Hepatocyte (in vitro differentiated cells): ENCODE data around the gene LHFPL4.

Experiments
- EZH2 ChIP-seq: fragments of 200-600 bp; sonication (generic); IDR thresholded peaks from 2 replicates; pipeline ENCODE4 v1.6.1; 2016; ENCODE audit warnings: antibody characterized with exemption, mild to moderate bottlenecking, borderline replicate concordance
- EZH2phosphoT487 ChIP-seq: fragments of 200-600 bp; sonication (generic); IDR thresholded peaks from one replicate; pipeline ENCODE4 v1.6.1; 2018; ENCODE audit warnings: antibody characterized with exemption, mild to moderate bottlenecking, low read depth, moderate library complexity; ENCODE audit not compliant: unreplicated experiment, severe bottlenecking
- TF ChIP-seq, protein P1 (sequence below): fragments of 200-600 bp; sonication (generic); IDR thresholded peaks from 2 replicates; pipeline ENCODE4 v1.5.1; 2016; ENCODE audit warnings: antibody characterized with exemption, mild to moderate bottlenecking; ENCODE audit not compliant: poor library complexity

DNA sequence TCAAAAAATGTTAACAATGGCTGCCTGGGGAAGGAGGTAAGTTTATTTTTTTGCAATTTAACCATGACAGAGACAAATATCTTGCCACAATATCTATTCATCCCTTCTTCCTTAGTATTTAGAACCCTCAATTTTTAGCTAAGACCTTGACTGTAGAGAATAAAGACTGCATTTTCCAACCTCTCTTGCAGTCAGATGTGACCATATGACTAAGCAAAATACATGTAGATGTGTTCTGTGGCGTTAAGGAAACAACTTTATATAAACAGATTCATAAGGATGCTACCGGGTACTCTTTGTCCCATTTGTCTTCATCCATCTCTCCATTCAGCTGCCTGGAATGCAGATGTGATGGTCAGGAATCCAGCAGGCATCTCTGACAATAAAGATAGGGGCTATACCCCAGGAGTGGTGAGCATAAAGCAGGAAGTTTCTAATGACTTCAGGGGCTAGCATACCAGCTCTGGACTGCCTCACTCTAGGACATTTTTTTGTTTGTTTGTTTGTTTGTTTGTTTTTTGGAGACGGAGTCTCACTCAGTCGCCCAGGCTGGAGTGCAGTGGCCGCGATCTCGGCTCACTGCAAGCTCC, 41.1 kb downstream of the LHFPL4 start:
- TF ChIP-seq, protein P1, sequence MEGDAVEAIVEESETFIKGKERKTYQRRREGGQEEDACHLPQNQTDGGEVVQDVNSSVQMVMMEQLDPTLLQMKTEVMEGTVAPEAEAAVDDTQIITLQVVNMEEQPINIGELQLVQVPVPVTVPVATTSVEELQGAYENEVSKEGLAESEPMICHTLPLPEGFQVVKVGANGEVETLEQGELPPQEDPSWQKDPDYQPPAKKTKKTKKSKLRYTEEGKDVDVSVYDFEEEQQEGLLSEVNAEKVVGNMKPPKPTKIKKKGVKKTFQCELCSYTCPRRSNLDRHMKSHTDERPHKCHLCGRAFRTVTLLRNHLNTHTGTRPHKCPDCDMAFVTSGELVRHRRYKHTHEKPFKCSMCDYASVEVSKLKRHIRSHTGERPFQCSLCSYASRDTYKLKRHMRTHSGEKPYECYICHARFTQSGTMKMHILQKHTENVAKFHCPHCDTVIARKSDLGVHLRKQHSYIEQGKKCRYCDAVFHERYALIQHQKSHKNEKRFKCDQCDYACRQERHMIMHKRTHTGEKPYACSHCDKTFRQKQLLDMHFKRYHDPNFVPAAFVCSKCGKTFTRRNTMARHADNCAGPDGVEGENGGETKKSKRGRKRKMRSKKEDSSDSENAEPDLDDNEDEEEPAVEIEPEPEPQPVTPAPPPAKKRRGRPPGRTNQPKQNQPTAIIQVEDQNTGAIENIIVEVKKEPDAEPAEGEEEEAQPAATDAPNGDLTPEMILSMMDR = no peak
- no peak for TF ChIP-seq EZH2
- no peak for TF ChIP-seq EZH2phosphoT487
